Large intestine (tissue), 3 donors: ENCODE results near the gene DTNB. TPM values are rescaled to one million over a fixed set of nuclear protein-coding genes. Genes with fewer than 3 reads are reported as not detected.

Source experiments
- DNase-seq, 2 donors: peaks; one replicate each; pipeline versions ENCODE4 v3.0.0 to v3.0.0-alpha.2; 2013
- H3K27ac ChIP-seq: one replicate; pipeline ENCODE4 v1.5.1; 2013; ENCODE audit warnings: low read length
- H3K27me3 ChIP-seq: 2 replicates; pipeline ENCODE4 v1.6.1; 2013; ENCODE audit warnings: low read length; ENCODE audit not compliant: control insufficient read depth, insufficient read depth
- H3K36me3 ChIP-seq: 2 replicates; pipeline ENCODE4 v1.6.1; 2013; ENCODE audit warnings: low read length; ENCODE audit not compliant: control insufficient read depth, insufficient read depth
- H3K4me1 ChIP-seq: one replicate; pipeline ENCODE4 v1.6.1; 2013; ENCODE audit warnings: low read length; ENCODE audit not compliant: control insufficient read depth, insufficient read depth
- H3K4me3 ChIP-seq: one replicate; pipeline ENCODE4 v1.5.1; 2013; ENCODE audit warnings: low read length
- H3K9me3 ChIP-seq: one replicate; pipeline ENCODE4 v1.6.1; 2013; ENCODE audit warnings: mild to moderate bottlenecking, low read depth, low read length, moderate library complexity; ENCODE audit not compliant: control insufficient read depth
- WGBS: methylation state at CpG from one replicate; pipeline ENCODE4 v1.1.5; 2013; ENCODE audit warnings: low lambda C conversion rate; ENCODE audit not compliant: insufficient coverage; 5-methylcytosine and 5-hydroxymethylcytosine counted together
- polyA plus RNA-seq: library from polyadenylated mRNA; unstranded; fragments of 120-200 nt; gene quantifications from one replicate; pipeline ENCODE4 v1.2.1, GENCODE V29; 2013

Gene DTNB
- polyA plus RNA-seq, 1 donor: 6.8 TPM

GRCh38 chr2:25594991-25595390, 78.4 kb downstream of the DTNB start:
- WGBS: 90% methylated on average over 2 of the region's 3 CpGs
- Histone ChIP-seq H3K27me3 (no peaks in the 10 kb centered on the region), H3K27ac (no peak overlapping the region), H3K9me3 (no peaks in the 10 kb centered on the region), H3K36me3 (no peaks in the 10 kb centered on the region), H3K4me3 (no peak overlapping the region), H3K4me1 (no peaks in the 10 kb centered on the region)
- no peak for DNase-seq

- no peak overlapping the region for H3K4me3 ChIP-seq
- no peak for DNase-seq
- H3K27ac ChIP-seq: no peak overlapping the region
- no peaks in the 10 kb centered on the region for H3K27me3 ChIP-seq
- no peaks in the 10 kb centered on the region for H3K9me3 ChIP-seq
- H3K36me3 ChIP-seq: no peaks in the 10 kb centered on the region
- no peaks in the 10 kb centered on the region for H3K4me1 ChIP-seq
- 100% methylated on average over 1 of the region's 8 CpGs for WGBS
These were observed 80.5 kb downstream of the DTNB start for GRCh38 chr2:25592766-25593292.

- H3K9me3 ChIP-seq: no peaks in the 10 kb centered on the region
- no peaks in the 10 kb centered on the region for H3K27me3 ChIP-seq
- H3K36me3 ChIP-seq: no peaks in the 10 kb centered on the region
- WGBS: no CpG with 5 or more reads among the region's 15 CpGs
- DNase-seq: no peak
- no peaks in the 10 kb centered on the region for H3K4me1 ChIP-seq
- H3K4me3 ChIP-seq: no peak overlapping the region
- H3K27ac ChIP-seq: no peak overlapping the region
These were observed 82.4 kb downstream of the DTNB start for GRCh38 chr2:25590921-25591505.

GRCh38 chr2:25589676-25590205, 83.6 kb downstream of the DTNB start:
- no peaks in the 10 kb centered on the region for H3K9me3 ChIP-seq
- no peaks in the 10 kb centered on the region for H3K27me3 ChIP-seq
- H3K4me1 ChIP-seq: no peaks in the 10 kb centered on the region
- H3K36me3 ChIP-seq: no peaks in the 10 kb centered on the region
- H3K4me3 ChIP-seq: no peak overlapping the region
- H3K27ac ChIP-seq: no peak overlapping the region
- no peak for DNase-seq
- WGBS: no CpG with 5 or more reads among the region's 13 CpGs

GRCh38 chr2:25588576-25588975, 84.8 kb downstream of the DTNB start:
- Histone ChIP-seq H3K4me3 (no peak overlapping the region), H3K27ac (no peak overlapping the region), H3K36me3 (no peaks in the 10 kb centered on the region), H3K9me3 (no peaks in the 10 kb centered on the region), H3K4me1 (no peaks in the 10 kb centered on the region), H3K27me3 (no peaks in the 10 kb centered on the region)
- no peak for DNase-seq
- WGBS: no CpG with 5 or more reads among the region's 4 CpGs

GRCh38 chr2:25587361-25587760, 86.0 kb downstream of the DTNB start:
- DNase-seq: no peak
- Histone ChIP-seq H3K27ac (no peak overlapping the region), H3K4me3 (no peak overlapping the region), H3K36me3 (no peaks in the 10 kb centered on the region), H3K4me1 (no peaks in the 10 kb centered on the region), H3K27me3 (no peaks in the 10 kb centered on the region), H3K9me3 (no peaks in the 10 kb centered on the region)
- no CpG with 5 or more reads among the region's 4 CpGs for WGBS

- Histone ChIP-seq H3K27ac (no peak overlapping the region), H3K36me3 (no peaks in the 10 kb centered on the region), H3K27me3 (no peaks in the 10 kb centered on the region), H3K9me3 (no peaks in the 10 kb centered on the region), H3K4me1 (no peaks in the 10 kb centered on the region), H3K4me3 (no peak overlapping the region)
- 100% methylated on average over 1 of the region's 4 CpGs for WGBS
- no peak for DNase-seq
These were observed 86.6 kb downstream of the DTNB start for GRCh38 chr2:25586726-25587144.

- H3K9me3 ChIP-seq: no peaks in the 10 kb centered on the region
- H3K27me3 ChIP-seq: no peaks in the 10 kb centered on the region
- H3K27ac ChIP-seq: no peak overlapping the region
- no peaks in the 10 kb centered on the region for H3K4me1 ChIP-seq
- no peak for DNase-seq
- H3K36me3 ChIP-seq: no peaks in the 10 kb centered on the region
- no peak overlapping the region for H3K4me3 ChIP-seq
- 71% methylated on average over 3 of the region's 3 CpGs for WGBS
These were observed 88.2 kb downstream of the DTNB start for GRCh38 chr2:25585189-25585588.

- no peaks in the 10 kb centered on the region for H3K9me3 ChIP-seq
- no peaks in the 10 kb centered on the region for H3K36me3 ChIP-seq
- H3K27me3 ChIP-seq: no peaks in the 10 kb centered on the region
- no peak overlapping the region for H3K4me3 ChIP-seq
- no peak overlapping the region for H3K27ac ChIP-seq
- no peaks in the 10 kb centered on the region for H3K4me1 ChIP-seq
- 100% methylated on average over 3 of the region's 10 CpGs for WGBS
- no peak for DNase-seq
These were observed 91.1 kb downstream of the DTNB start for GRCh38 chr2:25582077-25582830.

- Histone ChIP-seq H3K36me3 (no peaks in the 10 kb centered on the region), H3K27ac (no peak overlapping the region), H3K4me1 (no peaks in the 10 kb centered on the region), H3K4me3 (no peak overlapping the region), H3K9me3 (no peaks in the 10 kb centered on the region), H3K27me3 (no peaks in the 10 kb centered on the region)
- 100% methylated on average over 4 of the region's 7 CpGs for WGBS
- DNase-seq: no peak
These were observed 96.8 kb downstream of the DTNB start for GRCh38 chr2:25576596-25576995.
